Measurements from ENCODE around the gene TMEM203. TPM values are rescaled to one million over a fixed set of nuclear protein-coding genes. Genes with fewer than 3 reads are reported as not detected.

Gene TMEM203
- total RNA-seq = 32.5 TPM

GRCh38 chr9:137205126-137206069, at the start of gene TMEM203, which contains the start of gene NDOR1:
TSS of gene TMEM203 (minus strand) at chr9:137205648. CDS start at chr9:137205414, 234 bp downstream.
TSS of gene NDOR1 (plus strand) at chr9:137205700. CDS start at chr9:137205778, 78 bp downstream.

DNA sequence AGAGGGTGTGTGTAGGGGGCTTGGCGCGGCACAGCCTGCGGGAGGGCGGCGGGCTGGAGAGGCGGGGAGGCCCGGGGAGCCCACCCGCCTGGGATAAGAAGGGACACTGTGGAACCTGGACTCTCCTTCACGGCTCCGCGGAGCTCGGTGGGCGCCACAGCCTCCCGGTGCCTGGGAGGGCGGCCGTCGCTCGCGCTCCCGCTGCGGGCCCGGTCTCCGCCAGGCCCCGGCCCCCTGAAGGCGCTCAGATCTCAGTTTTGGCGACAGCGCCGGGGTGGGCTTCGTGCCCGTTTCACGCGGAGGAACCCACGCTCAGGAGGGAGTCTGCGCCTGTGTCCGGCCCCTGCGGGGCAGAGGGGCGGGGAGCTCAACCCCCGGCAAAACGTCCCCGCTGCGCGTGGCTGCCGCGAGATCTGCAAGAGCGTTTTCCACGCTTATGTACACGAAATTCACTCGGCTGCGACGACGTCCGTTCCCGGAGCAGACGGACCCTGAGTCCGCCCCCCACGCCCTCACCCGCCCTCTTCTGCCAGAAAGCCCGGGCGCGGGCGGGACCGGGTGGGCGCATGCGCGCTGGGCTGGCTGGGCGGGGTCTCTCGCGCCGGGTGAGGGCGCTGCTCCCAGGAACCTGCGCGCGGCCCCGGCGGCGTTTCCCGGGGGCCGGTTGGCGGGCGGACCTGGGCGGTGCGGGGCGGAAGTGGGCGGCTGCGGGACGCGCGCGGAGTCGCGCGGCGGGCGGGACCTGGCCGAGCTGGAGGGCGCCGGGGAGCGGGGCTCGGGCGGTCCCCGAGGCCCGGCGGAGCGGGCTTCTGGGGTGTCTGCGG, 49.4 kb upstream of the TMEM203 start, which contains the start of gene NELFB:
Gene NELFB (plus strand): TSS at position 704 of the 824 bp plus-strand sequence.

GRCh38 chr9:137251194-137251461, 45.7 kb upstream of the TMEM203 start, which contains the start of gene STPG3:
TSS of gene STPG3 (plus strand) at chr9:137251286. CDS start at chr9:137251287, 1 bp downstream.

GRCh38 chr9:137240841-137241489, 35.5 kb upstream of the TMEM203 start, which contains the start of gene TUBB4B:
TSS of gene TUBB4B (plus strand) at chr9:137241287. CDS start at chr9:137241361, 74 bp downstream.

GRCh38 chr9:137230705-137231371, 25.4 kb upstream of the TMEM203 start, which contains the start of gene SLC34A3:
TSS of gene SLC34A3 (plus strand) at chr9:137230901. CDS start at chr9:137231703, 802 bp downstream.

DNA sequence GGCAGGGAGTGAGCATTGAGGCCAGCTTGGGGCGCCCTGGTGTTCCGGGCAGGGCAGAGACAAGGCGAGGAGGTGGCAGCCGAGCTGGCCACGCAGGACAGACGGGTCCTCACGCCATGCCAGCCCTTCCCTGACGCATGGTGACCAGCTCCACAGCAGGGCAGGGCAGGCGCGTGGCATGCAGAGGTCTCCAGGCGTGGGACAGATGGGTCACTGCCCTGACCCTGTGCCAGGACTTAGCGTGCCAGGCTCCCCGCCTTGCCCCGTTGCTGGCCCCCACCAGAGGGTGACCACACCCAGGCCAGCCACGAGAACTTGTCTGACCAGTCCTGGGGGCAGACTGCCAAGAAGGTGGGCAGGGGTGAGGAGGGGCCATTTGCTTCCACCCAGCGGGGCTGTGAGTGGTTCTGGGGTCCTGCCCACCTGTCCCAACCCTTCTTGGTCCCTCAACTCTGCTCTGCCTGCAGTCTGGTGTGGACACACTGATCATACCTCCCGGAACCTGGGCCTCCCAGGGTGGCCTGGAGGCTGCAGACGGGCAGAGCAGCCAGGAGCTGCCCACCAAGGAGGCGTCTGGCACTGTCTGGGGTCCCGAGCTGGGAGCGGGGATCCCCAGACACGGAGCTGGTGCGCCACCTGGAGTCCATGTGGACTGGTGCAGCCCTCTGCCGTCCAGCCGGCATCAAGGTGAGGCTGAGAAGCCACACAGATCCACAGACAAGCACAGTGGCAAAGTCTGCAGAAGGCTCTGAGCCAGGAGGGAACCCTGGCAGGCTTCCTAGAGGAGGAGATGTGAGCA, 21.8 kb upstream of the TMEM203 start, which contains the start of gene RNF224:
Gene RNF224 (plus strand): TSS at position 449 of the 799 bp plus-strand sequence. CDS start 834 bp downstream, outside the sequence.

GRCh38 chr9:137224830-137225694, 19.6 kb upstream of the TMEM203 start, which contains the start of gene CYSRT1:
TSS of gene CYSRT1 (plus strand) at chr9:137225174. CDS start at chr9:137225622, 448 bp downstream.

DNA sequence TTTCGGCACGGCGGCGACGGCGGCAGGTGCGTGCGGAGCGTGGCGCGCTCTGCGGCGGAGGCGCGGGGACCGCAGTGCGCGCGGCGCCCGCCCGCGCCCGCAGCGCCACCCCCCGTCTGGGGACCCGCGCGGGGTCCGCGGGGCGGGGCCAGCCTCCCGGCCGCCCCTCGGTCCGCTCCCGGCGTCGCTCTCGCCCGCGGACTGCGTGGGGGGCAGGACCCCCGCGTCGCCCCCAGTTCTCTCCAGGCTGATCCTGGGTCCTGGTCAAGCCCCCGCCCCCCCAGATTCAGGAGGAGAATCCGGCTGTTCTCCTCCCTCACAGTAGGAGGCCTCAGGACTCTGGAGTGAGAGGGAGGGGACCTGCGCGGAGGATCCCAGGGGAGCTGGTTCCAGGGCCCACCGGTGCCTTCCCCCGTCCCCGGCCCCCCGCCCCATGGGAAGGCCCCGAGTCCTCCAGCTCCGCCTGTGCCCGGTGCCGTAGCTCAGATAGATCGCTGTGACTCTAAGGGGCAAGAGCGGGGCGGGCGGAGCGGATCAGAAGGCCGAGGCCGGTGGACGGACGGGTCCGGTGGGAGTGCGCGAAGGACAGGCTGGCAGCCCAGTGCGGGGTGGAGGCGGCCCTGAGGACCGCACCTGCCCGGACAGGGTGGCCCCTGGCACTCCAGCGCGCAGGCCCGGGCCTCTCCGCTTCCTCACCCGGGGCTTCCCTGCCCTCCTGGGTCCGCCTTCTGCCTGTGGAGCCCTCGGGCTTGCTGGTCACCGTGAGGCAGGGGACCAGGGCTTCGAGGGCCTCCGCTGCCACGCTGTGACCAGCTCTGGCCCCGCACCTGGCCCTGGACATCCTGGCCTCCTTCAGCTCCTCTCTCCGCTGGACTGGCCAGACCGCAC, 17.0 kb upstream of the TMEM203 start, which contains the start of gene RNF208:
Gene RNF208 (minus strand): TSS at position 51 of the 888 bp plus-strand sequence. CDS start 1,028 bp downstream, outside the sequence.

DNA sequence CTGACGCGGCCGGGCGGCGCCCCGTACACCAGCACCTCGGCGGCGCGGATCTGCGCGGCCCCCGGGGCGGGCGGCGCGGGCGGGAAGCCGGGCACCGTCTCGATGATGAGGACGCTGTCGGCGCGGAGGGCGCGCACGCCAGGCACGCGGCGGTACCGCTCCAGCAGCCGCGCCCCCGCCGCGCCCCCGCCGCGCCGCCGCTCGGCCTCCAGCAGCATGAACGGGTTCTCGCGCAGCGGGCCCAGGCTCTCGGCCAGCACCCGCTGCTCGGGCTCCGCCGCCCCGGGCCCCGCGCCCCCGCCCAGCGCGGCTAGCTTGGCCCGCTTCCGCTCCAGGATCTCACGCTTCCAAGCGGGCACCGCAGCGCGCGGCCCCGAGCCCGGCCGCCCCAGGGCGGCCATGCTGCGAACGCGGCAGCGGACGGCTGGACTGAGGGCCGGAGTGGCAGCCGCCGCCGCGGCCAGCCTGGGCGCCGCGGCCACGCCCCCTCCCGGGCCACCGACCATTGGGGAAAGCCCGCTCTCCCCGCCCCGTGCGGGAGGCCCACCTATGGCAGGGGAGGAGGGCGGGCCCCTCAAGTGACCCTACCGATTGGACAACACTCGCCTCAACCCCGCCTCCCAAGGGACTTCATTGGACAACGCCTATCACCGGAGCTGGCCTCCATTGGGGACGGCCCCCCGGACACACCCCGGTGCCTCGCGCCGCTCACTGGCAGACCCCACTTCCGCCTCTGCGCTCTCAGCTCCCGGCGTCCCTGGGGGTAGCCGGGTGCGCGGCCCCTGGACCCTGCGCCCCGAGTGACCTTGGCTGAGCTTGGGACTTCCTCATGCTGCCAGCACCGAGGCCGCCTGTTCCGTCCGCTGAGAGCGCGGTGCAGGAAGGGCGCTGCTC, 4.9 kb downstream of the TMEM203 start, which contains the start of gene TPRN:
Gene TPRN (minus strand): TSS at position 431 of the 894 bp plus-strand sequence. CDS start 30 bp downstream, at position 401.

GRCh38 chr9:137188490-137189296, 16.8 kb downstream of the TMEM203 start, which contains the start of the genes ANAPC2 and SSNA1:
TSS of gene ANAPC2 (minus strand) at chr9:137188560. CDS start at chr9:137188532, 28 bp downstream.
TSS of gene SSNA1 (plus strand) at chr9:137188676. CDS start at chr9:137188727, 51 bp downstream.

GRCh38 chr9:137169896-137170358, 35.5 kb downstream of the TMEM203 start, which contains the start of gene LRRC26:
TSS of gene LRRC26 (minus strand) at chr9:137170051. CDS start at chr9:137169943, 108 bp downstream.

Measured in metanephros (tissue), 1 donor.